DOHH2 (cell line): Measurements from ENCODE around the gene SNX3.

ENCODE experiments used
- H3F3A ChIP-seq: fragments of 200-600 bp; sonication (generic), shearing (Covaris generic); 2 replicates; pipeline ENCODE4 v1.6.0; 2016; ENCODE audit warnings: antibody characterized with exemption, mild to moderate bottlenecking; ENCODE audit not compliant: control insufficient read depth, insufficient read depth
- H3K27ac ChIP-seq: fragments of 200-600 bp; sonication (generic); 2 replicates; pipeline ENCODE4 v1.5.1; 2014; ENCODE audit warnings: low read depth, mild to moderate bottlenecking, low read length, moderate library complexity
- H3K27me3 ChIP-seq: fragments of 200-600 bp; sonication (generic); 2 replicates; pipeline ENCODE4 v1.6.1; 2014; ENCODE audit warnings: mild to moderate bottlenecking, low read length, mixed read lengths; ENCODE audit not compliant: control insufficient read depth
- H3K36me3 ChIP-seq: fragments of 200-600 bp; sonication (generic); 2 replicates; pipeline ENCODE4 v1.6.1; 2014; ENCODE audit warnings: mild to moderate bottlenecking, low read length, moderate library complexity, mixed read lengths; ENCODE audit not compliant: control insufficient read depth
- H3K4me1 ChIP-seq: fragments of 200-600 bp; sonication (generic); 2 replicates; pipeline ENCODE4 v1.6.1; 2014; ENCODE audit warnings: mild to moderate bottlenecking, low read length, mixed read lengths; ENCODE audit not compliant: control insufficient read depth
- H3K4me2 ChIP-seq: fragments of 200-600 bp; sonication (generic); 2 replicates; pipeline ENCODE4 v1.6.0; 2014; ENCODE audit warnings: mild to moderate bottlenecking, low read length, moderate library complexity
- H3K4me3 ChIP-seq: fragments of 200-600 bp; sonication (generic); 2 replicates; pipeline ENCODE4 v1.5.1; 2014; ENCODE audit warnings: mild to moderate bottlenecking, low read length, mixed read lengths
- H3K79me2 ChIP-seq: fragments of 200-600 bp; sonication (generic); 2 replicates; pipeline ENCODE4 v1.6.1; 2014; ENCODE audit warnings: mild to moderate bottlenecking, low read length, mixed read lengths; ENCODE audit not compliant: control insufficient read depth
- H3K9me2 ChIP-seq: fragments of 200-600 bp; sonication (generic); replicated peaks from 2 replicates; pipeline ENCODE4 v1.6.1; 2014; ENCODE audit warnings: mild to moderate bottlenecking, low read length, mixed read lengths; ENCODE audit not compliant: control insufficient read depth
- H3K9me3 ChIP-seq: fragments of 200-600 bp; sonication (generic); 2 replicates; pipeline ENCODE4 v1.6.1; 2014; ENCODE audit warnings: antibody characterized with exemption, low read length, mixed read lengths; ENCODE audit not compliant: control insufficient read depth, insufficient read depth
- H4K20me1 ChIP-seq: fragments of 200-600 bp; sonication (generic); 2 replicates; pipeline ENCODE4 v1.6.0; 2014; ENCODE audit warnings: low read depth, mild to moderate bottlenecking, antibody characterized with exemption, low read length, moderate library complexity; ENCODE audit not compliant: control insufficient read depth, insufficient read depth
- CTCF ChIP-seq: fragments of 200-600 bp; sonication (generic); IDR thresholded peaks from one replicate; pipeline ENCODE4 v1.5.1; 2014; ENCODE audit warnings: antibody characterized with exemption, mild to moderate bottlenecking, low read depth, low read length; ENCODE audit not compliant: poor library complexity, severe bottlenecking
- EZH2phosphoT487 ChIP-seq: fragments of 200-600 bp; sonication (generic); IDR thresholded peaks from 2 replicates; pipeline ENCODE4 v1.6.1; 2017; ENCODE audit warnings: borderline replicate concordance, mild to moderate bottlenecking, antibody characterized with exemption, low read length, moderate library complexity, mixed read lengths

SNX3 gene

GRCh38 chr6:108163644-108164542, 96.9 kb downstream of the SNX3 start:
- peak; percentile 66; the same call in 1 of the 2 replicates for TF ChIP-seq EZH2phosphoT487
- no peak for TF ChIP-seq CTCF
- no peaks in the 10 kb centered on the region for H4K20me1 ChIP-seq
- no peaks in the 10 kb centered on the region for H3F3A ChIP-seq
- H3K9me2 ChIP-seq = no peaks in the 10 kb centered on the region
- no peak overlapping the region for H3K27ac ChIP-seq
- H3K4me1 ChIP-seq = peaks cover 8% of the 10 kb centered on the region
- H3K4me3 ChIP-seq = no peak overlapping the region
- no peaks in the 10 kb centered on the region for H3K36me3 ChIP-seq
- H3K27me3 ChIP-seq = peaks cover 78% of the 10 kb centered on the region
- no peak overlapping the region for H3K4me2 ChIP-seq
- H3K79me2 ChIP-seq = no peaks in the 10 kb centered on the region
- H3K9me3 ChIP-seq = no peaks in the 10 kb centered on the region

GRCh38 chr6:108163267-108163643, 97.6 kb downstream of the SNX3 start:
- Histone ChIP-seq H3K79me2 (no peaks in the 10 kb centered on the region), H3K4me1 (peaks cover 1% of the 10 kb centered on the region; the same call in 1 of the 2 replicates), H3K4me2 (no peak overlapping the region), H3K9me3 (no peaks in the 10 kb centered on the region), H4K20me1 (no peaks in the 10 kb centered on the region), H3K4me3 (no peak overlapping the region), H3K9me2 (no peaks in the 10 kb centered on the region), H3F3A (no peaks in the 10 kb centered on the region), H3K27me3 (peaks cover 78% of the 10 kb centered on the region), H3K27ac (no peak overlapping the region), H3K36me3 (no peaks in the 10 kb centered on the region)
- TF ChIP-seq EZH2phosphoT487 (no peak), CTCF (no peak)

- H4K20me1 ChIP-seq = no peaks in the 10 kb centered on the region
- no peak for TF ChIP-seq CTCF
- no peaks in the 10 kb centered on the region for H3F3A ChIP-seq
These were observed 99.0 kb downstream of the SNX3 start for GRCh38 chr6:108161724-108162282.

More at GRCh38 chr6:108161724-108162282, 99.0 kb downstream of the SNX3 start:
- H3K36me3 ChIP-seq = no peaks in the 10 kb centered on the region
- no peak overlapping the region for H3K4me3 ChIP-seq
- peaks cover 78% of the 10 kb centered on the region for H3K27me3 ChIP-seq
- no peaks in the 10 kb centered on the region for H3K9me2 ChIP-seq
- no peak overlapping the region for H3K27ac ChIP-seq
- no peaks in the 10 kb centered on the region for H3K9me3 ChIP-seq
- H3K4me2 ChIP-seq = no peak overlapping the region
- H3K79me2 ChIP-seq = no peaks in the 10 kb centered on the region
- peaks cover 4% of the 10 kb centered on the region; the same call in 1 of the 2 replicates for H3K4me1 ChIP-seq
